ENCODE measurements around the gene PCDHGB4.
"Not testable (repeated sequence)": the region's sequence is repeated elsewhere in the genome, so short reads cannot be mapped to it uniquely, and the experiment has no call there.

Gene PCDHGB4

DNA sequence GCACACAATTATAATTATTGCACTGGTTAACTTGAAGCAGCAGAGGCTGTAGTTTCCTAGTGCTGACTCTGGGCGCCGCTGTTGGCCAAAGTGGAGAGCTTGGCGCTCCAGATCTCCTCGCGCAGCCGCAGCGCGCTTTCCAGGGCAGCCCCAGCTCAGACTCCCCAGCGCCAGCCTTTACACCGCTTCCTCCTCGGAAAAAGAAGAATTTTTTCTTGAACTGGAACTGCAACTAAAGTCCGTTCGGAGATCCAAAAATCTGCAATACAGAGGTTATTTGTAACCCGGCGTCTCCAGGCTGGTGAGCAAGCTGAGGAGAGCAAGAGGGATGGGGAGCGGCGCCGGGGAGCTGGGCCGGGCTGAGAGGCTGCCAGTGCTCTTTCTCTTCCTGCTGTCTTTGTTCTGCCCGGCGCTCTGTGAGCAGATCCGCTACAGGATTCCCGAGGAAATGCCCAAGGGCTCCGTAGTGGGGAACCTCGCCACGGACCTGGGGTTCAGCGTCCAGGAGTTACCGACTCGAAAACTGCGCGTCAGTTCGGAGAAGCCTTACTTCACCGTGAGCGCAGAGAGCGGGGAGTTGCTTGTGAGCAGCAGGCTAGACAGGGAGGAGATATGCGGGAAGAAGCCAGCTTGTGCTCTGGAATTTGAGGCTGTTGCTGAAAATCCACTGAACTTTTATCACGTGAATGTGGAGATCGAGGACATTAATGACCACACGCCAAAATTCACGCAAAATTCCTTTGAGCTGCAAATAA, at the start of gene PCDHGB4:
TSS of gene PCDHGB4 (plus strand) at position 142 of the 755 bp plus-strand sequence. CDS start at position 329, 187 bp downstream.
- not testable (repeated sequence) for DNase-seq (ENCODE audit: low read depth in 1 of 2, low spot score in 1 of 2)

DNA sequence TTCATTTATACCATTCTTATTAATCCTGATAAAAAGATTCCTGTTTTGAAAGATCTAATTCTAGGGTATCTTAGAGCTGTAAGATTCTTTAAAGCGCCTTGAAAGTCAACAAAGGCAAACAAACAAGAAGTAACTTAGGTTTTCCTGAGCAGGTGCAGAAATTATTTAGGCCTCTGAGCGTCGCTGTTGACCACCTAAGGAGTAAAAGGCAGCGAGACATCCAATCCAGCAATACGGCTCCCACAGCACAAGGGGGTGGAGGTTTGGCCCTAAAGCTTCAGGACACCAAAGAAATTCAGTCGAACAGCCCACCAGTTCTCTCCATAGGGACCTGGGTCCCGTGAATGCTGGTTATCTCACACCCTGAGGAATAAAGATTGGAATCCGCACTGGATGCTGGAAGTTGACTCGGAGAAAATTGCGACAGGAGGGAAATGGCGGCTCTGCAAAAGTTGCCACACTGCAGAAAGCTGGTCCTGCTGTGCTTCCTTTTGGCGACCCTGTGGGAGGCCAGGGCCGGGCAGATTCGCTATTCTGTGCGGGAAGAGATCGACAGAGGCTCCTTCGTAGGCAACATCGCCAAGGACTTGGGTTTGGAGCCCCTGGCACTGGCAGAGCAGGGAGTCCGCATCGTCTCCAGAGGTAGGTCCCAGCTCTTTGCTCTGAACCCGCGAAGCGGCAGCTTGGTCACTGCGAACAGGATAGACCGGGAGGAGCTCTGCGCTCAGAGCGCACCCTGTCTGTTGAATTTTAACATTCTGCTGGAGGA, 48.8 kb upstream of the PCDHGB4 start, which contains the start of gene PCDHGA2:
TSS of gene PCDHGA2 (plus strand) at position 223 of the 769 bp plus-strand sequence.
- no peak for DNase-seq (ENCODE audit: low read depth in 1 of 2, low spot score in 1 of 2)

DNA sequence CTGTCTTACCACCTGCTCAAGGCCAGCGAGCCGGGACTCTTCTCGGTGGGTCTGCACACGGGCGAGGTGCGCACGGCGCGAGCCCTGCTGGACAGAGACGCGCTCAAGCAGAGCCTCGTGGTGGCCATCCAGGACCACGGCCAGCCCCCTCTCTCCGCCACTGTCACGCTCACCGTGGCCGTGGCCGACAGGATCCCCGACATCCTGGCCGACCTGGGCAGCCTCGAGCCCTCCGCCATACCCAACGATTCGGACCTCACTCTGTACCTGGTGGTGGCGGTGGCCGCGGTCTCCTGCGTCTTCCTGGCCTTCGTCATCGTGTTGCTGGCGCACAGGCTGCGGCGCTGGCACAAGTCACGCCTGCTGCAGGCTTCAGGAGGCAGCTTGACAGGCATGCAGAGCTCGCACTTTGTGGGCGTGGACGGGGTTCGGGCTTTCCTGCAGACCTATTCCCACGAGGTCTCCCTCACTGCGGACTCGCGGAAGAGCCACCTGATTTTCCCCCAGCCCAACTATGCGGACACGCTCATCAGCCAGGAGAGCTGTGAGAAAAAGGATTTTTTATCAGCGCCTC, 46.6 kb upstream of the PCDHGB4 start:
- DNase-seq (ENCODE audit: low read depth in 1 of 2, low spot score in 1 of 2) = not testable (repeated sequence)

DNA sequence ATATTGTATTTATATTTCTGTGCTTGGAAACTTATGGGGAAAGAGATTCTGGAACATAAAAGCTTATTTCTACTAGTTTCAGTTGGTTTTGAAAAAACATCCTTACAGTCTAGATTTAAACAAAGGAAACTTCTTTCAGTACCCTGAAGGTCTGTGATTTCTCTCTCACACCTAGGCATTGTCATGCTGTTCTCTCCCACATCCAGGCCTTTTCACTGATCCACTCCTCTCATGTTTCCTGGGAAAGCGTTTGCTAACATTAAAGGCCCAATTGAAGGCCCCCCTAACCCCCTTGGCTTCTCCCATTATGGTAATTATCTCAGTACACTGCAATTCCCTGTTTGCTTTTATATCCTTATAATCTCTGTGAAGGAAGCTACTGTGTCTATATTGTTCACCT, 44.7 kb upstream of the PCDHGB4 start:
- DNase-seq (ENCODE audit: low read depth in 1 of 2, low spot score in 1 of 2) = no peak

DNA sequence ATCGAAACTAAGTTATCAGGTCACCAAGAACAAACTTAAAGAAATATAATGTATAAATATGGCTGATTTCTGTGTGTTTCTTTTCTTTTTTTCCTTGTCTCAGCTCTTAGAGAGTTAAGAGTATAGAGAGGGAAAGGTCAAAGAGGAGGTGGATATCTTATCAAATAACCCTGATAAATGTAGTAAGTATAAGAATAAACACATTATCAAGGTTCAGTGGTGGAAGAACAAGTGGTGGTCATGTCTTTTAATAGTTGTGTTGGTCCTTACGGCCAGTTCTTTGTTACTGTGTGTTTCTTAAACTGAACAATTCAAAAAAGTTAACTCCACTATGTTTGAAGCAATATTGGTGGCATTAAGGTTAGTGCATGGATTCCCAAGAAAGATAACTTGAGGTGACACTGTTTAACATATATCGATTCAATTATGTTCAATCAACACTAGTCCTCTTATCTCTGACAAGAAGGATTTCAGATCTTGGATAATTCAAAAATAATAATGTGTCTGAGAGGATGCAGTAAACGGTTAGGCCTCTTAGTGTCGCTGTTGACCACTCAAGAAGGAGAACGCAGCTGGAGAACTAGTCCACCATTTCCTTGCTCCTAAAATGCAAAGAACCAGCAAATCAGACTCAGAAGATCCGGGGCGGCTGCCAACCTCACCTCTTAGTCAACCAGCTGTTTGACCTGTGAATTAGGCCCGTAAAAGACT, 44.1 kb upstream of the PCDHGB4 start, which contains the start of gene PCDHGA3:
TSS of gene PCDHGA3 (plus strand) at position 588 of the 711 bp plus-strand sequence. CDS start 205 bp downstream, outside the sequence.
- DNase-seq (ENCODE audit: low read depth in 1 of 2, low spot score in 1 of 2) = no peak

DNA sequence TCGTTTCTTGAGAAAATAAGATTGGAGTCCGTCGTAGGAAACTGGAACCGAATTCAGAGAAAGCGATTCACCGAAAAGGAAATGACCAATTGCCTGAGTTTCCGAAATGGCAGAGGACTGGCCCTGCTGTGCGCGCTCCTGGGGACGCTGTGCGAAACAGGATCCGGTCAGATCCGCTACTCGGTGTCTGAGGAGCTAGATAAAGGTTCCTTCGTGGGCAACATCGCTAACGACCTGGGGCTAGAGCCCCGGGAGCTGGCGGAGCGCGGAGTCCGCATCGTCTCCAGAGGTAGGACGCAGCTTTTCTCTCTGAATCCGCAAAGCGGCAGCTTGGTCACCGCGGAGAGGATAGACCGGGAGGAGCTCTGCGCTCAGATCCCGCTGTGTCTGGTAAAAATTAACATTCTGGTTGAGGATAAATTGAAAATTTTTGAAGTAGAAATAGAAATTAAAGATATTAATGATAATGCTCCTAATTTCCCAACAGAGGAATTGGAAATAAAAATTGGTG, 43.5 kb upstream of the PCDHGB4 start:
- no peak for DNase-seq (ENCODE audit: low read depth in 1 of 2, low spot score in 1 of 2)

DNA sequence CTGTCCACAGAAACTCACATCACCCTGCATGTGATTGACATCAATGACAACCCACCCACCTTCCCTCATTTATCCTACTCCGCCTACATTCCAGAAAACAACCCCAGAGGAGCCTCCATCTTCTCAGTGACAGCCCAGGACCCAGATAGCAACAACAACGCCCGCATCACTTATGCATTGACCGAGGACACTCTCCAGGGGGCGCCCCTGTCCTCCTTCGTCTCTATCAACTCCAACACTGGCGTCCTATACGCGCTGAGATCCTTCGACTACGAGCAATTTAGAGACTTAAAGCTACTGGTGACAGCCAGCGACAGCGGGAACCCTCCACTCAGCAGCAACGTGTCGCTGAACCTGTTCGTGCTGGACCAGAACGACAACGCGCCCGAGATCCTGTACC, 42.2 kb upstream of the PCDHGB4 start:
- DNase-seq (ENCODE audit: low read depth in 1 of 2, low spot score in 1 of 2) = no peak

DNA sequence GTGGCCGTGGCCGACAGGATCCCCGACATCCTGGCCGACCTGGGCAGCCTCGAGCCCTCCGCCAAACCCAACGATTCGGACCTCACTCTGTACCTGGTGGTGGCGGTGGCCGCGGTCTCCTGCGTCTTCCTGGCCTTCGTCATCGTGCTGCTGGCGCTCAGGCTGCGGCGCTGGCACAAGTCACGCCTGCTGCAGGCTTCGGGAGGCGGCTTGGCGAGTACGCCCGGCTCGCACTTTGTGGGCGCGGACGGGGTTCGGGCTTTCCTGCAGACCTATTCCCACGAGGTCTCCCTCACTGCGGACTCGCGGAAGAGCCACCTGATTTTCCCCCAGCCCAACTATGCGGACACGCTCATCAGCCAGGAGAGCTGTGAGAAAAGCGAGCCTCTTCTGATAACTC, 41.5 kb upstream of the PCDHGB4 start:
- DNase-seq (ENCODE audit: low read depth in 1 of 2, low spot score in 1 of 2) = not testable (repeated sequence)

DNA sequence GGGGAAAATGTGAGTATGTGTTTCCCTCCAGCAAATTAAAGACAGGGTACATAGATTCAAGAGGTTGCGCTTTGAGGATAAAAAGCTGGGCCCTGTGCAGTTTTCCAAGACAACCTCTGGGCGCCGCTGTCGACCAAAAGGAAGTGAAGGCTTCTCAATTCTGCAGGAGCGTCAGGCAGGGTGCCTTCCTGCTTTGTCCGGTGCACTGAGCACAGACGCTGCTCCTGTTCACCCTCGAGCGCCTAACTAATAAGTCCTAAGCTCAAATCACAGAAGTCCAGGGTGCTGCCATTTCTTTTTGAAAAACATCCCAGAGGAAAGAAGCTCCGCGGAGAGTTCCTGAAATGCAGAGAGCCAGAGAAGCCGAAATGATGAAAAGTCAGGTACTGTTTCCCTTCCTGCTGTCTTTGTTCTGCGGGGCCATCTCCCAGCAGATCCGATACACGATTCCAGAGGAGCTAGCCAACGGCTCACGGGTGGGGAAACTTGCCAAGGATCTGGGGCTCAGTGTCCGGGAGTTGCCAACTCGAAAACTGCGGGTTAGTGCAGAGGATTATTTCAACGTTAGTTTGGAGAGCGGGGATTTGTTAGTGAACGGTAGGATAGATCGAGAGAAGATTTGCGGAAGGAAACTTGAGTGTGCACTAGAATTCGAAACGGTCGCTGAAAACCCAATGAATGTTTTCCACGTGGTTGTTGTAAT, 37.4 kb upstream of the PCDHGB4 start, which contains the start of gene PCDHGB1:
TSS of gene PCDHGB1 (plus strand) at position 183 of the 703 bp plus-strand sequence. CDS start at position 345, 162 bp downstream.
- no peak for DNase-seq (ENCODE audit: low read depth in 1 of 2, low spot score in 1 of 2)

DNA sequence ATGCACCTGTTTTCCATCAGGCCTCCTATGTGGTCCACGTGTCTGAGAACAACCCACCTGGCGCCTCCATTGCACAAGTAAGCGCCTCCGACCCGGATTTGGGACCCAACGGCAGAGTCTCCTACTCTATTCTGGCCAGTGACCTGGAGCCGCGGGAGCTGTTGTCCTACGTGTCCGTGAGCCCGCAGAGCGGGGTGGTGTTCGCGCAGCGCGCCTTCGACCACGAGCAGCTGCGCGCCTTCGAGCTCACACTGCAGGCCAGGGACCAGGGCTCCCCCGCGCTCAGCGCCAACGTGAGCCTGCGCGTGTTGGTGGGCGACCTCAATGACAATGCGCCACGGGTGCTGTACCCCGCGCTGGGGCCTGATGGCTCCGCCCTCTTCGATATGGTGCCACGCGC, 35.9 kb upstream of the PCDHGB4 start:
- DNase-seq (ENCODE audit: low read depth in 1 of 2, low spot score in 1 of 2) = no peak

DNA sequence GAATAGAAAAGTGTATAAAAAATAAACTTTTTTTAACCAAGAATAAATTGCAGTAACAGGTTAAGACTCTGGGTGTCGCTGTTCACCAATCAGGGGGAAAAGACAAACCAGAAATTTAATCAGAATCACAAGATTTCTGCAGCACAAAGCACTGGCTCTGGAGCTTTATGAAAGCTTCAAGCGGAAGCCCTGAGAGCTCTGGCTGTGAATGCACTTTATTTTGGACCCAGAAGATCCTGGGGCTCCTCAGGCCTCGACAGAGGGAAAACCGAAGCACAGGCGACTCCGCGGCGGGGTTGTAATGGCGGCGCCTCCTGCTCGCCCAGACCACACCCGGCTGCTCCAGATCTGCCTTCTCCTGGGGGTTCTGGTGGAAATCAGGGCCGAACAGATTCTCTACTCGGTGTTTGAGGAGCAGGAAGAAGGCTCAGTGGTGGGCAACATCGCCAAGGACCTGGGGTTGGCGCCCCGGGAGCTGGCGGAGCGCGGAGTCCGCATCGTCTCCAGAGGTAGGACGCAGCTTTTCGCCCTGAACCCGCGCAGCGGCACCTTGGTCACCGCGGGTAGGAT, 32.5 kb upstream of the PCDHGB4 start, which contains the start of gene PCDHGA4:
TSS of gene PCDHGA4 (plus strand) at position 122 of the 570 bp plus-strand sequence. CDS start at position 209, 87 bp downstream.
- DNase-seq (ENCODE audit: low read depth in 1 of 2, low spot score in 1 of 2) = no peak

DNA sequence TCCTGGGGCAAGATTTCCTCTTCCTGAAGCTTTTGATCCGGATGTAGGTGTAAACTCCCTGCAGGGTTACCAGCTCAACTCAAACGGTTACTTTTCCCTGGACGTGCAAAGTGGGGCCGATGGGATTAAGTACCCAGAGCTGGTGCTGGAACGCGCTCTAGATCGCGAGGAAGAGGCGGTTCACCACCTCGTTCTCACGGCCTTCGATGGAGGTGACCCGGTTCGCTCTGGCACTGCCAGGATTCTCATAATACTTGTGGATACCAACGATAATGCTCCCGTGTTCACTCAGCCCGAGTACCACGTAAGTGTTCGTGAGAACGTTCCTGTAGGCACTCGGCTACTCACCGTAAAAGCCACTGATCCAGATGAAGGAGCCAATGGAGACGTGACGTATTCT, 31.9 kb upstream of the PCDHGB4 start:
- no peak for DNase-seq (ENCODE audit: low read depth in 1 of 2, low spot score in 1 of 2)

DNA sequence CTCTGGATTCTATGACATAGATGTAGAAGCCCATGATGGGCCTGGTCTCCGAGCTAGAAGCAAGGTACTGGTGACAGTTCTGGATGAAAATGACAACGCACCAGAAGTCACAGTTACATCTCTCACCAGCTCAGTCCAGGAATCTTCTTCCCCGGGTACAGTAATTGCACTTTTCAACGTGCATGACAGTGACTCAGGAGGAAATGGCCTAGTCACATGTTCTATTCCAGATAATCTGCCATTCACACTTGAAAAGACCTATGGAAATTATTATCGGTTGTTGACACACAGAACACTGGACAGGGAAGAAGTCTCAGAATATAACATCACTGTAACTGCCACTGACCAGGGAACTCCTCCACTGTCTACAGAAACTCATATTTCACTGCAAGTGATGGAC, 31.4 kb upstream of the PCDHGB4 start:
- DNase-seq (ENCODE audit: low read depth in 1 of 2, low spot score in 1 of 2) = no peak

DNA sequence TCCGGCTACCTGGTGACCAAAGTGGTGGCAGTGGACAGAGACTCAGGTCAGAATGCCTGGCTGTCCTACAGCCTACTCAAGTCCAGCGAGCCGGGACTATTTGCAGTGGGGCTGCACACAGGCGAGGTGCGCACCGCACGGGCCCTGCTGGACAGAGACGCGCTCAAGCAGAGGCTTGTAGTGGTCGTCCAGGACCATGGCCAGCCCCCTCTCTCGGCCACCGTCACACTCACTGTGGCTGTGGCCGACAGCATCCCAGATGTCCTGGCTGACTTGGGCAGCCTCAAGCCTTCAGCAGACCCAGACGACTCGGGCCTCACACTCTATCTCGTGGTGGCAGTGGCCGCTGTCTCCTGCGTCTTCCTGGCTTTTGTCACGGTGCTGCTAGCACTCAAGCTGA, 30.5 kb upstream of the PCDHGB4 start:
- no peak for DNase-seq (ENCODE audit: low read depth in 1 of 2, low spot score in 1 of 2)

DNA sequence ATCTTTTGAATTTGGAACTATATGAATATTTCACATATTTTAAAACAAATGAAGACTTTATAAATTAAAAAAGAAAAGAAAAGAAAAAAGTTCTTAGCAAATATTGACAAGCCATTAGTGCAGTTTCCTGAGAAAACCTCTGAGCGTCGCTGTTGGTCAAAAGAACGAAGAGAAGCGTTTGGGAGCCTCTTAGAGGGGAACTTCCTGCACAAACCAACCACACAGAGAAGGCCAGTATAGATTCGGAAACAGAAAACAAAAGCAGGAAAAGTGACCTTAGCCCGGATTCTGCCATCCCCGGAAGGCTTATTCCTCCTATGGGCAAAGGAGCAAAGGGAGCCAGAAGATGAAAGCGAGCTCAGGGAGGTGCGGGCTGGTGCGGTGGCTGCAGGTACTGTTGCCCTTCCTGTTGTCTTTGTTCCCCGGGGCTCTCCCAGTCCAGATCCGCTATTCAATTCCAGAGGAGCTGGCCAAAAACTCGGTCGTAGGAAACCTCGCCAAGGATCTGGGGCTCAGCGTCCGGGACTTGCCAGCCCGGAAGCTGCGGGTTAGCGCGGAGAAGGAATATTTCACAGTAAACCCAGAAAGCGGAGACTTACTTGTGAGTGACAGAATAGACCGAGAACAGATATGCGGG, 27.6 kb upstream of the PCDHGB4 start, which contains the start of gene PCDHGB2:
TSS of gene PCDHGB2 (plus strand) at position 205 of the 637 bp plus-strand sequence. CDS start at position 347, 142 bp downstream.
- no peak for DNase-seq (ENCODE audit: low read depth in 1 of 2, low spot score in 1 of 2)

DNA sequence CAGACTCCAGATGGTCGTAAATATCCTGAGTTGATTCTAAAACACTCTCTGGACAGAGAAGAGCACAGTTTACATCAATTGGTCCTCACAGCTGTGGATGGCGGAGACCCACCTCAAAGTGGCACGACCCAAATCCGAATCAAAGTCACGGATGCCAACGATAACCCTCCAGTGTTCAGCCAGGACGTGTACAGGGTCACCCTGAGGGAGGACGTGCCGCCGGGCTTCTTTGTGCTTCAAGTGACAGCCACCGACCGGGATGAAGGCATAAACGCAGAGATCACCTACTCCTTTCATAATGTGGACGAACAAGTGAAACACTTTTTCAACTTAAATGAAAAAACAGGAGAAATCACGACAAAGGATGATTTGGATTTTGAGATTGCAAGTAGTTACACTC, 26.8 kb upstream of the PCDHGB4 start:
- no peak for DNase-seq (ENCODE audit: low read depth in 1 of 2, low spot score in 1 of 2)

DNA sequence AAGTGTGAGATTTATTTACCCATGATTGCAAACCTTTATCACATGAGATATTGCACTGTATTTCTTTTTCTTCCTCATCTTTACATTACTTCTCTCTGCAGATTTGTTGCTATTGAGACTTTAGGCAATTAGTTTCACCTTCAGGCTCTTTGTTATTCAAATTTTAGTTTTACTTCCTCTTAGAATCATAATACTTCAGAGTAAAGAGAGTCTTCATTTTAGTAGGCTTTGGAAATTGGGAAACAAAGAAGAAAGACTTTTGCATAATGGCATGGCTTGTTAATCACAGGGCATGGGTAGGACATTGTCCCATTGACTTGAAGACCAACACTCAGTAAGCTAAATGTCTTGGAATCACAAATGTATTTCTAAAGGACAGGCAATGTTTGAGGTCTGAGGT, 24.8 kb upstream of the PCDHGB4 start:
- no peak for DNase-seq (ENCODE audit: low read depth in 1 of 2, low spot score in 1 of 2)

DNA sequence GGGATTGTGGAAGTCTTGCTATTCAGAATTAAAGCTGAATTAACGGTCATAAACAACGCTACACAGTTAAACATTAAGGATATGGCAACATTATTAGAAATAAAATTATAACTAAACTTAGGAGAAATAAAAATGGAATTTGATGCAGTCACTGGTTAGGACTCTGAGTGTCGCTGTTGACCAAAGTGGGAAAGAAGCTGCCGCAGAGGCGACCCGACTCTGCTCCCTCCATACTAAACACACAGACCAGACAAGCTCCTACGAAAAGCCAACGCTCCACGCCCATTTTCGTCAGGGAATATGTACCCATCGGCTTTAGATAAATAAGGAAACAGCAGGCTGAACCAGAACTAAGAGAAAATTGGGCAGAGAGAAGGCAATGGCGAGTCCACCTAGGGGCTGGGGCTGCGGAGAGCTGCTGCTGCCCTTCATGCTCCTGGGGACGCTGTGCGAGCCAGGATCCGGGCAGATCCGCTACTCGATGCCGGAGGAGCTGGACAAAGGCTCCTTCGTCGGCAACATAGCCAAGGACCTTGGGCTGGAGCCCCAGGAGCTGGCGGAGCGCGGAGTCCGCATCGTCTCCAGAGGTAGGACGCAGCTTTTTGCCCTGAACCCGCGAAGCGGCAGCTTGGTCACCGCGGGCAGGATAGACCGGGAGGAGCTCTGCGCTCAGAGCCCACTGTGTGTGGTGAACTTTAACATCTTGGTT, 23.4 kb upstream of the PCDHGB4 start, which contains the start of gene PCDHGA5:
TSS of gene PCDHGA5 (plus strand) at position 211 of the 709 bp plus-strand sequence. CDS start at position 380, 169 bp downstream.
- no peak for DNase-seq (ENCODE audit: low read depth in 1 of 2, low spot score in 1 of 2)
